Spleen (tissue), 11 donors: ENCODE measurements around the gene WDFY4. TPM values are rescaled to one million over a fixed set of nuclear protein-coding genes. Genes with fewer than 3 reads are reported as not detected.

Experiments used
- DNase-seq: peaks from one replicate; pipeline ENCODE4 v3.0.0-alpha.2; 2020
- H3K27ac ChIP-seq, 8 donors: fragments of 200-600 bp; sonication (generic) in 7 of 8; 1 replicate in 4 of 8; 2 replicates in 4 of 8; pipeline versions ENCODE4 v1.5.0 to v1.8.0; 2016 to 2021; ENCODE audit warnings: inconsistent platforms in 4 of 8, mild to moderate bottlenecking in 4 of 8, moderate library complexity in 1 of 8
- H3K27me3 ChIP-seq, 7 donors: fragments of 200-600 bp; sonication (generic) in 6 of 7; replicated peaks in 1 of 7; 1 replicate in 4 of 7; 2 replicates in 3 of 7; pipeline versions ENCODE4 v1.5.0 to v1.8.0; 2016 to 2021; ENCODE audit warnings: inconsistent platforms in 3 of 7, mild to moderate bottlenecking in 1 of 7
- H3K36me3 ChIP-seq, 6 donors: fragments of 200-600 bp; sonication (generic) in 5 of 6; 1 replicate in 4 of 6; 2 replicates in 2 of 6; pipeline versions ENCODE4 v1.5.0 to v1.8.0; 2016 to 2021; ENCODE audit warnings: inconsistent platforms in 2 of 6
- H3K4me1 ChIP-seq, 6 donors: fragments of 200-600 bp; sonication (generic) in 5 of 6; 1 replicate in 3 of 6; 2 replicates in 3 of 6; pipeline versions ENCODE4 v1.5.0 to v1.8.0; 2016 to 2021; ENCODE audit warnings: inconsistent platforms in 3 of 6
- H3K4me3 ChIP-seq, 8 donors: fragments of 200-600 bp; sonication (generic) in 7 of 8; 1 replicate in 4 of 8; 2 replicates in 4 of 8; pipeline versions ENCODE4 v1.5.0 to v1.8.0; 2016 to 2021; ENCODE audit warnings: inconsistent platforms in 4 of 8, mild to moderate bottlenecking in 4 of 8, moderate library complexity in 2 of 8
- H3K9me3 ChIP-seq, 8 donors: fragments of 200-600 bp; sonication (generic) in 7 of 8; 1 replicate in 4 of 8; 2 replicates in 4 of 8; pipeline versions ENCODE4 v1.5.0 to v1.8.0; 2016 to 2021; ENCODE audit warnings: inconsistent platforms in 4 of 8
- CTCF ChIP-seq, 11 experiments: fragments of 200-600 bp in 7 of 11; fragments of 450-650 bp in 4 of 11; sonication (generic) in 4 of 11; IDR thresholded peaks in 8 of 11; conservative IDR thresholded peaks in 3 of 11; 1 replicate in 7 of 11; 2 replicates in 4 of 11; pipeline versions ENCODE4 v1.4.0 to v1.8.0; 2016 to 2021; ENCODE audit warnings: antibody characterized with exemption in 11 of 11, inconsistent platforms in 4 of 11, mild to moderate bottlenecking in 1 of 11
- POLR2A ChIP-seq, 3 donors: fragments of 450-650 bp; IDR thresholded peaks; one replicate each; pipeline ENCODE4 v1.5.1; 2017; ENCODE audit warnings: antibody characterized with exemption in 3 of 3, mild to moderate bottlenecking in 1 of 3
- POLR2AphosphoS5 ChIP-seq, 3 donors: sonication (generic); formaldehyde crosslinking; IDR thresholded peaks; one replicate each; pipeline ENCODE4 v1.5.1; 2017; ENCODE audit warnings: antibody characterized with exemption in 3 of 3
- WGBS, 5 donors: extraction: QIAGEN DNeasy Blood & Tissue Kit in 3 of 5; methylation state at CpG; one replicate each; pipeline versions ENCODE4 v1.1.5 to v1.1.7; 2013 to 2018; 5-methylcytosine and 5-hydroxymethylcytosine counted together
- intact Hi-C: fragments of 100-400 bp; cut with DNase I; formaldehyde crosslinking; loops from one replicate; pipeline ENCODE4 v1.15.0; 2023; ENCODE audit warnings: low total_unique reads
- polyA plus RNA-seq, 3 donors: library from polyadenylated mRNA; stranded (reverse); fragments of 200-250 nt; gene quantifications; one replicate each; pipeline ENCODE4 v1.2.1, GENCODE V29; 2013
- total RNA-seq, 7 donors: library from RNA; depleted of rRNA in 3 of 7; stranded (reverse); fragments of >200 nt in 3 of 7; fragmentation: NEBNext Ultra II Directional in 4 of 7; extraction: Animal tissue kit (Norgen Biotek cat#: 25700) in 4 of 7; gene quantifications; one replicate each; pipeline versions ENCODE4 v1.1.0 to v1.2.1, GENCODE V29; 2016 to 2021
- donor health status: healthy with polysubstance abuse.
- donor health status: DM: no; HTN: no; CAD: no; lungs with moderate emphysema.
- donor health status: DM: no; HTN: no; CAD: no.
- donor health status: Bipolar disorder and iron deficiency.
- donor health status: healthy.
- donor health status: DM: no; HTN: no; CAD: no.
- donor health status: DM: yes; HTN: yes; CAD: no.

The WDFY4 gene
- total and polyA plus RNA-seq, 10 donors = 31.7 to 120 (median 88.9) TPM

GRCh38 chr10:48905311-48905710, 220.6 kb downstream of the WDFY4 start:
- H3K4me1 ChIP-seq = no peaks in the 10 kb centered on the region
- H3K4me3 ChIP-seq = no peak overlapping the region
- intact Hi-C loops = no loop called here
- no peaks in the 10 kb centered on the region for H3K9me3 ChIP-seq
- TF ChIP-seq POLR2A (IDR thresholded peaks at IDR 0.05) (no peak), POLR2AphosphoS5 (IDR thresholded peaks at IDR 0.05) (no peak), CTCF (IDR thresholded peaks at IDR 0.05 in 8 of 11, conservative IDR thresholded peaks at IDR 0.05 in 3 of 11) (no peak)
- 95 to 96% (median 96%) methylated on average over 2 of the region's 2 CpGs; no CpG with 5 or more reads in 2 of the 5 donors for WGBS, 5 donors
- no peak for DNase-seq
- H3K36me3 ChIP-seq = peaks cover 0 to 93% (median 20%) of the 10 kb centered on the region in 6 donors
- H3K27ac ChIP-seq = no peak overlapping the region
- no peaks in the 10 kb centered on the region for H3K27me3 ChIP-seq

GRCh38 chr10:48906841-48907240, 222.2 kb downstream of the WDFY4 start:
- intact Hi-C loops = no loop called here

GRCh38 chr10:48907730-48908129, 223.1 kb downstream of the WDFY4 start:
- DNase-seq = no peak
- Histone ChIP-seq H3K27me3 (no peaks in the 10 kb centered on the region), H3K4me3 (no peak overlapping the region), H3K9me3 (no peaks in the 10 kb centered on the region), H3K27ac (no peak overlapping the region), H3K36me3 (peaks cover 0 to 92% (median 12%) of the 10 kb centered on the region in 6 donors), H3K4me1 (no peaks in the 10 kb centered on the region)
- intact Hi-C loops = no loop called here
- 77 to 84% (median 82%) methylated on average over 4 of the region's 4 CpGs for WGBS, 5 donors
- TF ChIP-seq CTCF (IDR thresholded peaks at IDR 0.05 in 8 of 11, conservative IDR thresholded peaks at IDR 0.05 in 3 of 11) = no peak
- no peak for TF ChIP-seq POLR2A (IDR thresholded peaks at IDR 0.05)
- TF ChIP-seq POLR2AphosphoS5 (IDR thresholded peaks at IDR 0.05) = no peak

More at GRCh38 chr10:48906841-48907240, 222.2 kb downstream of the WDFY4 start:
- Histone ChIP-seq H3K9me3 (no peaks in the 10 kb centered on the region), H3K4me1 (no peaks in the 10 kb centered on the region), H3K4me3 (no peak overlapping the region), H3K36me3 (peaks cover 0 to 92% (median 12%) of the 10 kb centered on the region in 6 donors), H3K27ac (no peak overlapping the region), H3K27me3 (no peaks in the 10 kb centered on the region)
- no peak for DNase-seq
- TF ChIP-seq POLR2AphosphoS5 (IDR thresholded peaks at IDR 0.05) (no peak), CTCF (IDR thresholded peaks at IDR 0.05 in 8 of 11, conservative IDR thresholded peaks at IDR 0.05 in 3 of 11) (no peak), POLR2A (IDR thresholded peaks at IDR 0.05) (no peak)
- 92 to 98% (median 95%) methylated on average over 2 of the region's 2 CpGs for WGBS, 5 donors

- no peak for DNase-seq
- TF ChIP-seq POLR2AphosphoS5 (IDR thresholded peaks at IDR 0.05) = no peak
- no peak for TF ChIP-seq CTCF (IDR thresholded peaks at IDR 0.05 in 8 of 11, conservative IDR thresholded peaks at IDR 0.05 in 3 of 11)
- no peak for TF ChIP-seq POLR2A (IDR thresholded peaks at IDR 0.05)
- H3K4me3 ChIP-seq = no peak overlapping the region
- intact Hi-C loops = no loop called here
- H3K4me1 ChIP-seq = no peaks in the 10 kb centered on the region
- peaks cover 0 to 4% (median 0%) of the 10 kb centered on the region in 7 donors for H3K27me3 ChIP-seq
- 80 to 88% (median 83%) methylated on average over 5 of the region's 5 CpGs for WGBS, 5 donors
- peaks cover 0 to 92% (median 11%) of the 10 kb centered on the region in 6 donors for H3K36me3 ChIP-seq
- H3K9me3 ChIP-seq = no peaks in the 10 kb centered on the region
- no peak overlapping the region for H3K27ac ChIP-seq
These were observed 225.9 kb downstream of the WDFY4 start for GRCh38 chr10:48910548-48910947.
